IPS-18c (cell line): ENCODE data around the gene TMEM87A.
"Not testable (repeated sequence)": the region's sequence is repeated elsewhere in the genome, so short reads cannot be mapped to it uniquely, and the experiment has no call there.

Source experiments
- H3K4me3 ChIP-seq: 2 replicates; pipeline ENCODE4 v1.7.0; 2013; ENCODE audit warnings: low read depth, mild to moderate bottlenecking, low read length, moderate library complexity; ENCODE audit not compliant: insufficient read depth
- H3K9me3 ChIP-seq: one replicate; pipeline ENCODE4 v1.6.1; 2013; ENCODE audit warnings: mild to moderate bottlenecking, low read length, moderate library complexity; ENCODE audit not compliant: control insufficient read depth, insufficient read depth

The TMEM87A gene, protein sequence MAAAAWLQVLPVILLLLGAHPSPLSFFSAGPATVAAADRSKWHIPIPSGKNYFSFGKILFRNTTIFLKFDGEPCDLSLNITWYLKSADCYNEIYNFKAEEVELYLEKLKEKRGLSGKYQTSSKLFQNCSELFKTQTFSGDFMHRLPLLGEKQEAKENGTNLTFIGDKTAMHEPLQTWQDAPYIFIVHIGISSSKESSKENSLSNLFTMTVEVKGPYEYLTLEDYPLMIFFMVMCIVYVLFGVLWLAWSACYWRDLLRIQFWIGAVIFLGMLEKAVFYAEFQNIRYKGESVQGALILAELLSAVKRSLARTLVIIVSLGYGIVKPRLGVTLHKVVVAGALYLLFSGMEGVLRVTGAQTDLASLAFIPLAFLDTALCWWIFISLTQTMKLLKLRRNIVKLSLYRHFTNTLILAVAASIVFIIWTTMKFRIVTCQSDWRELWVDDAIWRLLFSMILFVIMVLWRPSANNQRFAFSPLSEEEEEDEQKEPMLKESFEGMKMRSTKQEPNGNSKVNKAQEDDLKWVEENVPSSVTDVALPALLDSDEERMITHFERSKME

DNA sequence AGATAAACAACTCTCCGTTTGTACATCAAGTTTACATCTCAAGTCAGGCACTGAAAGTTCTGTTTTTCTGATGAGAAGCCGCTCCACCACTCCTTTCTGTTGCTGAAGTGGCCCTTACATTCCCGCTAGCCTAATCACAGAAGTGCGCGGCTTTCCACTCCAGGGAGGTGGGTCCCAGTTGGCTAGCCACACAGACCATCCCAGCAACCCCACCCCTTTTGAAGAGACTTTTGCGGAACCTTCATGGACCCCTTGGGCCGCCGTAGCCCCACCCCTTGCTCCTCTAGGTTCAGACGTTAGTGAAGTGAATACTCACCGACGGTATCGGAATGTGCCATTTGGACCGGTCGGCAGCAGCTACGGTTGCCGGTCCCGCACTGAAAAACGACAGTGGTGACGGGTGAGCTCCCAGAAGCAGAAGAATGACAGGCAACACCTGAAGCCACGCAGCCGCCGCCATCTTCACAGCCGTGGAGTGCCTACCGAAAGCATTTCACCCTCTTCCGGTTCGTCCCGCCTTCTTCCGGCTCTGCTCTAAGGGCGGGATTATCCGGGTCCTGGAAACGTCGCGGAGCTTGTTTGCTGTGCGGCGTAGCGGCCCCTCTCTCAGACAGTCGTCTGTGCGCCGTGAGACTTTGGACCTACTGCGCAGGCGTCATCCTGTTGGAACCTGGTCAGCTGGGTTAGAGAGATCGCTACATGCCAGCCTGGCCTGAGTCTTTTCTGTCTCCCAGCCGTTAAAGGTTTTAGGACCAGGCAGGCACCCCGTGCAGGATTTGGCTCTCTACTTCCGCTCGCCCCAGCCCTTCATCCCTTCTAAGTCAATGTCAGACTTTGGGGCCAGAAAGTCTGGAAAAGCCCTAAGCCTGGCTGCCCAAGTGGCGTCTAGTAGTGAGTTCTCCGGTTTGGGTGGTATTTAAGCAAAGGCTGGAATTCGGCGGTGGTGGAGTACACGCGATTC is at the start of gene TMEM87A, which contains the start of gene GANC:
Gene TMEM87A (minus strand): TSS at position 495 of the 961 bp plus-strand sequence. CDS start 35 bp downstream, at position 460.
Gene GANC (plus strand): TSS at position 263 of the 961 bp plus-strand sequence. CDS start 1,281 bp downstream, outside the sequence.
- Histone ChIP-seq H3K9me3 (no peaks in the 10 kb centered on the region), H3K4me3 (peak within 1 kb of the TSS; percentile 98)

DNA sequence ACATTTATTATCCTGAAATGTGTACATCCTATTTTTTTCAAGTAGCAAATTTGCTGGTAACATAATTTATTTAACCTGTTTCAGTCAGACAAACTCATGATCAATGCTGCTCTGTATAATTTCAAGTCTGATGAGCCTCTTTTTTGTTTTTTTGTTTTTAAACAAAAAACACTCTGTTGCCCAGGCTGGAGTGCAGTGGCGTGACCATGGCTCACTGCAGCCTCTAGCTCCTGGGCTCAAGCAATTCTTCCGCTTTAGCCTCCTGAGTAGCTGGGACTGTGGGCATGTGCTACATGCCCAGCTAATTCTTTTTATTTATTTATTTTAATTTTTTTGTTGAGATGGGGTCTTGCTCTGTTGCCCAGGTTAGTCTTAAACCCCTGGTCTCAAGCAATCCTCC is 46.0 kb upstream of the TMEM87A start:
- Histone ChIP-seq H3K9me3 (no peaks in the 10 kb centered on the region), H3K4me3 (no peak overlapping the region)

DNA sequence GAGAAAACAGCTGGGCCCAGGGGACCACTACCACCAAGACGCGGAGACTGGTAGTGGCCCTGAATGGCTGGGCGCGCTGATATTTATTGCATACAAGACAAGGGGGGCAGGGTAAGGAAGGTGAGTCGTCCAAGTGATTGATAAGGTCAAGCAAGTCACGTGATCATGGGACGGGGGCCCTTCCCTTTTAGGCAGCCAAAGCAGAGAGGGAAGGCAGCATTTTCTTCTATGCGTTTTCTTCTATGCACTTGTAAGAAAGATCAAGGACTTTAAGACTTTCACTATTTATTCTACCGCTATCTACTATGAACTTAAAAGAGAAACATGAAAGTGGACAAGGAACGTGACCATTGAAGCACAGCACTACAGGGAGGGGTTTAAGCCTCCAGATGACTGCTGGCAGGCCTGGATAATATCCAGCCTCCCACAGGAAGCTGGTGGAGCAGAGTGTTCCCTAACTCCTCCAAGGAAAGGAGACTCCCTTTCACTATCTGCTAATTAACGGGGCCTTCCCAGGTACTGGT is 43.1 kb upstream of the TMEM87A start:
- H3K4me3 ChIP-seq, H3K9me3 ChIP-seq: not testable (repeated sequence)

DNA sequence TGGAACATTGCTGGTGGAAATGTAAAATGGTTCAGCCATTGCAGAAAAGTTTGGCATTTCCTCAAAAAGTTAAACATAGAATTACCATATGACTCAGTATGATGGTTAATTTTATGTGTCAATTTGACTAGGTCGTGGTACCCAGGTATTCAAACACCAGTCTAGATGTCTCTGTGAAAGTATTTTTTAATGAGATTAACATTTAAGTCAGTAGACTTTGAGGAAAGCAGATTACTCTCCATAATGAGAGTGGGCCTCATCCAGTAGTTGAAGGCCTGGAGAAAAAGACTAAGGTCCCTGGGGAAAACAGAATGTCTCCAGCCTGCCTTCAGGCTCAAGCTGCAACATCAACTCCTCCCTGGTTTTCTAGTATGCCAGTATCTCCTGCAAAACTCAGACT is 42.3 kb upstream of the TMEM87A start:
- no peaks in the 10 kb centered on the region for H3K9me3 ChIP-seq
- H3K4me3 ChIP-seq = no peak overlapping the region

DNA sequence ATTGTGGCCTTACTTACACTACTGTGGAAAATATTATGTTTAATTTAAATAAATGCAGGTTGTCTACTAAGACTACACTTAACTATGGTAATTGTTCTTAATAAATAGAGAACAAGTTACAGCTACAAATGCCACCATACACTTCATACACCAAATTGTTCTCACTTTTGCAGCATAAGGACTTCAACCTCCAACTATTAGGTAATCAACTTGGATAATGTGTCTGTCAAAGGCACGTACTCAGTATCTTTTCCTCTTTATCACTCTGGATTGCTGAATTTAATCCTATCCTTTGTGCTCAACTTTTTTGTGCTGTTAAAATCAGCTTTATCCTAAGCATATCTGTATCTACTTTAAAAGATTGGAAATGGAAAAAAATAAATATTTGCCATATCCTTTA is 41.6 kb upstream of the TMEM87A start:
- no peaks in the 10 kb centered on the region for H3K9me3 ChIP-seq
- H3K4me3 ChIP-seq = no peak overlapping the region

DNA sequence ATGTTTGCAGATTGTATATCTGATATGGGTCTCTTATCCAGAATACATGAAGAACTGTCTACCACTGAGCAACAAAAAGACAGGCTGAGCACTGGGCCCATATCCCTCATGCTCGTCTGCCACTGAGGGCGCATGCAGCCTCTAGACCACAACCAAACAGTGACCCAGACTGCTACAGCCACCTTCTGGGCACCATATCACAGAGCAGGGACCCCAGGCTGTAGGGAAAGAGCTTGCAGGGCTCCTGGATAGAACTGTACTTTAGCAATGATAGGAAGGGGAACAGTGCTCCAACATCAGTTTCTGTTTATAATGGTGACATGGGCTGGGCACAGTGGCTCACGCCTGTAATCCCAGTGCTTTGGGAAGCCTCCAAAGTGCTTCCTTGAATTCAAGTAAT is 40.2 kb upstream of the TMEM87A start:
- Histone ChIP-seq H3K4me3 (no peak overlapping the region), H3K9me3 (no peaks in the 10 kb centered on the region)

DNA sequence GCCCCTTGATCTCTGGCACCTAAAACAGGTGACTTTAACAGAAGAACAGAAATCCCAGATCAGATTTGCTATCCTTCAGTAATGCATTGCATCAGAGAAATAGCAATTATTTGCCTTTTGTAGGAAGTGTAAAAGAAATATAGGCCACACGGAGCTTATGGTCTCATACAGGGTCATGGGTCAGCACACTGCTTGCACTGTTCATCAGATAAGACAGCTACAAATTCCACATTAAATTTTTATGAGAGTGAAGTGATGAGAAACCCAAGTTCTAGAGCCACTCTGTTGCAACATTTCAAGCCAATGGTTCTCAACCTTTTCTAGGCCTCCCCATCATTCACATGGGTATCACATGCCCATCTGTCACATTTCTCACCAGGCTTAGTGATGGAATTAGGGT is 33.4 kb upstream of the TMEM87A start:
- Histone ChIP-seq H3K4me3 (no peak overlapping the region), H3K9me3 (no peaks in the 10 kb centered on the region)

DNA sequence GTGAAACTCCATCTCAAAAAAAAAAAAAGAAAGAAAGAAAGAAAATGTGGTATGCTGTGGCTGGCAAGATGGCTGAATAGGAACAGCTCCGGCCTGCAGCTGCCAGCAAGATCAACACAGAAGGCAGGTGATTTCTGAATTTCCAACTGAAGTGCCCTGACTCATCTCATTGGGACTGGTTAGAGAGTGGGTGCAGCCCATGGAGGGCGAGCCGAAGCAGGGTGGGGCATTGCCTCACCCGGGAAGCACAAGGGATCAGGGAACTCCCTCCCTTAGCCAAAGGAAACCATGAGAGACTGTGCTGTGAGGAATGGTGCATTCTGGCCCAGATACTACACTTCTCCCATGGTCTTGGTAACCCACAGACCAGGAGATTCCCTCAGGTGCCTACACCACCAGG is 27.8 kb upstream of the TMEM87A start:
- H3K4me3 ChIP-seq, H3K9me3 ChIP-seq: not testable (repeated sequence)

DNA sequence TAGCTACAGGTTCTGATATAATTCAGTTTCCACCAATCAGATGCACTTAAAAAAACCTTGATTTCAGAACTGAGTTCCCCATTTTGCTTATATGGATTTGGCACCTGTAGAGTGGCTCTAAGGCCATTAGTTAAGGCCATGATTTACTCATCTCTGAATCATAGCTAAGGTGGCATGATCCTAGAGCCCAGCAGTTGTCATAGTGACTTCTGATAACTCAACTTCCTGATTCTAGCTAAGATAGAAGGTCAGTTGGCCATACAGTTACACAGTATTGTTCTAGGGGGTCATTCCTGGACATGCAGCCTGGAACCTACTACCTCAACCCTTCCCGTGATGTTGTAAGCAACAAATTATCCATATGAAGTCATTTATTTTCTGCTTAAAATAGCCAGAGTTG is 15.9 kb upstream of the TMEM87A start:
- Histone ChIP-seq H3K4me3 (no peak overlapping the region), H3K9me3 (no peaks in the 10 kb centered on the region)

DNA sequence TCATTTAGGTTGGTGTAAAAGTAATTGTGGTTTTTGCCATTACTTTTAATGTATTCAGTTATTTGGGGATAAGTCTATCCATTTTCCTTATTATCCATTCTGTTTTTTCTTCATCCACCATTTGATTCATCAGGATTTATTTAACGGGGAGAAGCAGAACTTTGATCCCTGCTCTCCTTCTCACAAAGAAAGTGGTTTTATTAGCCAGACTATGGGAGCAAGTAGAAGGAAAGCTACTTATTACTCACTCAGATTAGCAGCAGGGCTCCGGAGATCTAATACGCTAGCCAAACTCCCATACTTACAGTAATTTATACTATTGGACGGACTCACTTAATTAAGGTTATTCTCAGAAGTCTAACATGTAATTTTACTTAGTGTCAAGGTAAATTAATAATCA is 14.7 kb upstream of the TMEM87A start:
- H3K4me3 ChIP-seq = no peak overlapping the region
- no peaks in the 10 kb centered on the region for H3K9me3 ChIP-seq

DNA sequence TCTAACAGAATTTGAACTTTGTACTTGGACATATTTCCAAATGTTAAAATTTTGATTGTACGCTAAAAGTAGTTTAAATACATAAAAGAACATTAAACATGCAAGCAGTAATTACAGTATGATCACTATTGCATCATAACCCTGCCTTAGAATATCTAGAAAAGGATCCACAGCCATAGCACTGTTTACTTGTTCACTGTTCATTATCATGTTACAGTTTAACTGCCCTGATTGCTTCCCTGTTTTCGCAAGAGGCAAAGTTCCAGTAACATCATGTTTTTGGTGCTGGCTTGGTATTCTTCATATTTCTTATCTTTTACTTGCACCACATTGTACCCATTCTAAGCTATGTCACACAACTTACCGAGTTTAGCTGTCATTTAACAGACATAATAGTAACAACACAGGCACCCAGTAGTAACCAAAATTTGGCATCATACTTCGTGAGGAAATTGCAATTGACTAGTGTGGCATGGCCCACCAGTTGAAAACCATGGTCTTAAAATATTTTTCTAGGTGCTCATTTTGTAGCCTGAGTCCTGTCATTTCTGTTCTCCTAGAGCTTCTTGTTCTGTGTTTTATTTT is 13.3 kb upstream of the TMEM87A start:
- no peak overlapping the region for H3K4me3 ChIP-seq
- H3K9me3 ChIP-seq = no peaks in the 10 kb centered on the region

DNA sequence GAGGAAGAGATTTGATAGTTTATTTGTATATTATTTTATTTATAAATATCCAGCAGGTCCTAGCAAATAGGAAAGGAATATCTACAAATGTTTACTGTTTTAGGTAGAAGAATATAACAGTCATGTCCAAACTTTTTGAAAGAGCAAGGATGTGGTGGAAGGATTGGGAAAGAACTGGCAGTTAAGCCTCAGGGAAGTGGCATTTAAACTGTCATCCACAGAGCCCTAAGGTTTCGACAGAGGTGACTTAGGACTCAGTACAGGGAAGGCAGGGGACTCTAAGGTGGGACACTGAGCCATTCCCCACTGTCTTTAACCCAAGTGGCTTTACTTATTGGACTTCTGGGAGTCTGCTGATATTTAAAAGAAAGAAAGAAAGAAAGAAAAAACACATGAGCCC is 11.8 kb upstream of the TMEM87A start:
- Histone ChIP-seq H3K4me3 (no peak overlapping the region), H3K9me3 (no peaks in the 10 kb centered on the region)

DNA sequence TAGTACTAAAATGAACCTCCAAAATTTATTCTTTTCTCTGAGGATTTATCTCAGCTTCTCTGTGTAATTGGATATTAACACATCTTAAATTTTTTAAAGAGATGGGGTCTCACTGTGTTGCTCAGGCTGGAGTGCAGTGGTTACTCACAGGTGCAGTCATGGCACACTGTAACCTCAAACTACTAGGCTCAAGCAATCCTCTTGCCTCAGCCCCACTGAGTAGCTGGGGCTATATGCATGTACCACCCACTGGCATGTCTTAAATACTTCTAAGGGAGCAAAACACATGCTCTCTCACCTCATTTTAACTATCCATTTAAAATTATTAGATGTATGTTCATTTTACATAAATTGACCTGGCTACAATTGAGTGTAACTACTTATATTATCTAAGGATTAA is 11.3 kb upstream of the TMEM87A start:
- no peak overlapping the region for H3K4me3 ChIP-seq
- H3K9me3 ChIP-seq = no peaks in the 10 kb centered on the region

DNA sequence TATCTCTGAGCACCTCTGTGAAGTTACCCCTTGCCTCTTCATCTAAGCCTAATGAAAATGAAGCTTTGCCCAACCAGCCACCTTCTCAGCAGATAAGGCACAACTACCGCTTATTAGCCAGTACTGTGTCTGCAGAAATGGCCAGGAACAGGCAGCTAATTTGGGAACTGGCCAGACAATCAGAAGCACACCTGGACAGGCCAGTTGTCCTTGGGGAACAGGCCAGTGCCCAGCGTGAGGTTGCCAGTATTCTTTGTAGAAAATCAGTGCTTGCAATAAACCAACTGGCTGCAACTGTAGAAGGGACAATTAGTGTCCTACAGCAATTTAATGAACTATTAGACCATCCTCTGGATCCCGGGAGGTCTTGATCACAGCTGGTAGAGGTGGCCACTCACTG is 10.4 kb upstream of the TMEM87A start:
- Histone ChIP-seq H3K4me3 (no peak overlapping the region), H3K9me3 (no peaks in the 10 kb centered on the region)

DNA sequence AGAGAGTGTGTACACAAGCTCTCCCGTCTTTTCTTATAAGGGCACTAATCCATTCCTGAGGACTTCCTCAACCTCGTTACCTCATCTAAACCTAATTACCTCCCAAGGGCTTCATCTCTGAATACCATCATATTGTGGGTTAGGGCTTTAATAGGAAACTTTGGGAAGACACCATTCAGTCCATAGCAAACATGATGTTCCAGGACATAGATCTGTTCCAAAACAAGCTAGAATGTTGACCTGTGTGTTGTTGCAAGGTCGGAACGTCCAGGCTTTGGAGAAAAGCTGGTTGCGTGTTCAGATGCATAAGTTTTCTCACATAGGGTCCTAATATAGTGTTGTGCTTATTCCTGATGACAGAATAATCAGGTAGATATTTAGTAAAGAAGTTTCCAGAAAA is 9.7 kb upstream of the TMEM87A start:
- no peaks in the 10 kb centered on the region for H3K9me3 ChIP-seq

DNA sequence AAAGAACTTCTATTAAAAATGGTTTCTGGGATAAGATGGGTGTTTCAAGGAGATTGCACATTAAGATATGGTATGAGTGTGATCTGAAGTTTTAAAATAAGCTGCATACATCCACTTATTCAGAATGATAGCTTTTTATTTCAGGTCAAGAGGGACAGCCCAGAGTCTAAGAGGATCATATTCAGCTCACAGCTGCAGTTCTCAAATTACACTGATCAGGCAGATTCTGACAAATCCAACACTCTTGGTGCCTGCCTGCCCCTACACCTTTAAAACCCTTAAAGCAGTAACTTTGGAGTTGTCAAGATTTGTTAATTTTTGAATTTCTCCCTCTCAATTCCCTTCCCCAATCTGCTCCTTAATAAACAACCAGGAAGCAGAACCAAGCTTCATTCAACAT is 9.1 kb upstream of the TMEM87A start:
- no peaks in the 10 kb centered on the region for H3K9me3 ChIP-seq
- no peak overlapping the region for H3K4me3 ChIP-seq

More for the DNA sequence above, 9.7 kb upstream of the TMEM87A start:
- no peak overlapping the region for H3K4me3 ChIP-seq

DNA sequence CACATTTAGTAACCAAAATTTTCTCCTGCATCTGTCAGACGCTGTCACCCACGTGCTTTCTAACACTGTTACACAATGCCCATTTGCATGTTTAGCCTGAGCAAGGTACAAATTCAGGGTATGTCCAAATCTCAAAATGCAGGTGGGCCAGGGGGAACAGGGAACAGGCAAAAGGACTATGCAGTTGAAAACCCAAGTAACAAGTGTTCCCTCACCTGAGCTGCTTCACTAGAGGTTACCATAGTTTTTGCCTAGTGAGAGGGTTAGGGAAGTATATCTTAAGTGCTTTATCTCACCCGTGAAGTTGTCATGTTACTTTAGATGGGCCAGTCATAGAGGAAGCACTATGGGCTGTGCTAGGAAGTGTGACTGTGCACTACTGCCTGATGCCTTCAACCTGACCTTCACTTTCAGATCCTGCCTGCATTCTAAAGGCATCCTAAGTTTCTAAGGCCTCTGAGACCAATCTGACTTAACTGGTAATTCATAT is 6.0 kb upstream of the TMEM87A start:
- H3K4me3 ChIP-seq = no peak overlapping the region
- H3K9me3 ChIP-seq = no peaks in the 10 kb centered on the region
